Neuron (in vitro differentiated cells): ENCODE results near the gene RPA3.

Source experiments
- H2AFZ ChIP-seq: one replicate; pipeline ENCODE4 v1.6.1; 2013; ENCODE audit warnings: low read depth, mild to moderate bottlenecking, inconsistent platforms, low read length, moderate library complexity
- H3K27me3 ChIP-seq: one replicate; pipeline ENCODE4 v1.6.1; 2013; ENCODE audit warnings: low read length; ENCODE audit not compliant: insufficient read depth
- H3K36me3 ChIP-seq: one replicate; pipeline ENCODE4 v1.6.1; 2013; ENCODE audit warnings: low read length; ENCODE audit not compliant: insufficient read depth
- H3K4me1 ChIP-seq: one replicate; pipeline ENCODE4 v1.6.1; 2013; ENCODE audit warnings: low read length; ENCODE audit not compliant: insufficient read depth
- H3K4me3 ChIP-seq: 2 replicates; pipeline ENCODE4 v1.5.1; 2013; ENCODE audit warnings: mild to moderate bottlenecking, low read length, moderate library complexity
- H3K9me3 ChIP-seq: one replicate; pipeline ENCODE4 v1.6.1; 2013; ENCODE audit warnings: low read length

Gene RPA3

DNA sequence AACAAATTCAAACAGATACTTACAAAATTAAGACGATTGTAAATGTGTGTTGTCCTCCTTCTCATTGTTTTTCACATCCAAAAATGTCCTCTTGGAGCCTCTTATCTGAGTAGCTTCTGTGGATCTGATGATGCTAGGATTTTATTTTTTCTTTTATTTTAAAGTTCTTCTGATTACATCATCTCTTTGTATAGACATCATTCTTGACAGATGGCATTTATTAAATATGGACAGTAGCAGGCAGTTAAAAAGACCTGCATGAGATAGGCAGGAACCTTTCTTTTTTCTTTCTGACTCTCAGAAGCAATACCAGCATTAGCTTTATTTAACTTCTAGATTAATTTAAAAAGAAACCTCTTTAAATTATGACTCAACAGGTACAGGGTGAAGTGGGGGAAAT lies at the start of gene RPA3:
Gene RPA3 (minus strand): TSS at position 116 of the 400 bp plus-strand sequence. CDS start 78,189 bp downstream, outside the sequence.
- Histone ChIP-seq H2AFZ (no peak within 1 kb of the TSS), H3K36me3 (no peaks in the 10 kb centered on the region), H3K4me3 (no peak within 1 kb of the TSS), H3K27me3 (no peaks in the 10 kb centered on the region), H3K9me3 (no peaks in the 10 kb centered on the region), H3K4me1 (peaks cover 4% of the 10 kb centered on the region)

DNA sequence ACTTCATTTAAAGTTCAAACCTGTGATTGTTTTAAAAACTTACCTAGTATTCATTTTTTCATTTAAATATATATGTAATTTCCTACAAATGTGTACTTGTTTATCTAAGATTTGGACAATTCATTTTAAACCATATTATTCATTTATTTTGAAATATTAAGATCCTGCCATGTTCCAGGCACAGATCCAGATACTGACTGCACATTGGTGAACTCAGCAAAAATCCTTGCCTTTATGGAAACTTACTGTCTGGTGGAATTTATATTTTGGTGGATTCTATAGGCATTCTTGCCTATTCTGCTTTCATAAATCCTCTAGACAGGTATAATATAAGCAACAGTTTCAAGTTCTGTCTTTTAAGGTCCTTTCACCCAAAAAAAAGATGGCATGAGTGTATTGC lies 48.3 kb upstream of the RPA3 start:
- H3K36me3 ChIP-seq = no peaks in the 10 kb centered on the region
- H3K4me1 ChIP-seq = peaks cover 4% of the 10 kb centered on the region
- no peaks in the 10 kb centered on the region for H3K27me3 ChIP-seq
- H2AFZ ChIP-seq = no peak overlapping the region
- no peaks in the 10 kb centered on the region for H3K9me3 ChIP-seq
- no peak overlapping the region for H3K4me3 ChIP-seq

DNA sequence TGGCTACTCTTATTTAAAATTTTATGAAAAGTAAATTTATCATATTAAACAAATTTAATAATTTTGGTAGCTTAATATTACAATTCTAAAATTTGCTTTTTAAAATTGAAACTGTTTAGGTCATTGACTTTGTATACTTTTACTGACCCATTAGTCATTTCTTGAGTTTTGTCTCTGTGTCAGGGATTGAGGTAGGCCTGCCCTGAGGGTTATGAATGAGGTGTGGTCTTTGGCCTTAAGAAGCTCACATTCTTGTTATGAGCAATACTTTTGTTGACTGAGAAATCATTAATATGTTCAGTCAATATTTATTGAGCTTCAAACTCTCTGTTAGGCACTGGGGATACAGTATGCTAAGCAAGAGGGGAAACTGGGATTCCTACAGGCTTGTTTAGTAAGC lies 47.0 kb upstream of the RPA3 start:
- H3K36me3 ChIP-seq = no peaks in the 10 kb centered on the region
- no peak overlapping the region for H2AFZ ChIP-seq
- H3K9me3 ChIP-seq = no peaks in the 10 kb centered on the region
- no peak overlapping the region for H3K4me3 ChIP-seq
- H3K27me3 ChIP-seq = no peaks in the 10 kb centered on the region
- peaks cover 4% of the 10 kb centered on the region for H3K4me1 ChIP-seq

DNA sequence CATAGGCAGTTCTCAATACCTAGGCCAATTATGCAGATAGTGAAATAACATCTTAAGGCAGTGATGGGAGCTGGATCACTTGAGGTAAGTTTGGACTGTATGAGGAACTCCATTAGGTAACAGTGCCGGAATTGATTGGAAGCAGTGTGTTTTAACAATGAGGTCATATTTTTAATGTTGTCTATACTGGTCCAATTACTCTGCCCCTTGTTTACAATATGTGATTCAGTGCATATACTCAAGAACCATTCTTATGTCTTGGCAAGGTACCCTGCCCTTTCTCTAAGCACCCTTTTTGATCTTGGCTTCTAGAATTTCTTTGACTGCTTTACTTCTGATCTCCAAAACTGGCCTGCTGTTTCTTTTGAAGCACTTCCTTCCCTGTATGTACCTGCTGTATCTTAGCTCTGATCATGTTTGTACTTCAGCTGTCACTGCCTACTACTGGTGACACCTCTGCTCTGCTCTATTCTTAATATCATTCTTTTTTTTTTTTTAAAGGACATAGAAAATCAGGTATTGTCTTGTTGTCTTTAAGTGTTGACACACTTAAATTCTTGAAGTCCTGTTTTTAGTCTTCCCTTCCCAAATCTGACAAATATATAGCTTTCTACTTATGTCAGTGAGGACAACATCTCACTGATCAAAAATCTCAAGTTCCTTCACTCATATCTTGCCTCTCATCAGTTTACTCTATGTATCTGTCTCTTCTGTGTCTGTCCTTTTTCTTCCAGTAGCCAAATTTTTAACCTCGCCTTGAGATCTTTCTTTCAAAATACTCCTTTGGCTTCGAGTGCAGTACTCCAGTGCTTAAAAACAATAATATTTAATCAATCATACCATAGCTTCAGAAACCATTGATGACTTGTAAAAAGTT lies 46.4 kb upstream of the RPA3 start:
- no peaks in the 10 kb centered on the region for H3K9me3 ChIP-seq
- no peaks in the 10 kb centered on the region for H3K27me3 ChIP-seq
- H3K4me3 ChIP-seq = no peak overlapping the region
- H3K4me1 ChIP-seq = peaks cover 4% of the 10 kb centered on the region
- H2AFZ ChIP-seq = no peak overlapping the region
- H3K36me3 ChIP-seq = no peaks in the 10 kb centered on the region

DNA sequence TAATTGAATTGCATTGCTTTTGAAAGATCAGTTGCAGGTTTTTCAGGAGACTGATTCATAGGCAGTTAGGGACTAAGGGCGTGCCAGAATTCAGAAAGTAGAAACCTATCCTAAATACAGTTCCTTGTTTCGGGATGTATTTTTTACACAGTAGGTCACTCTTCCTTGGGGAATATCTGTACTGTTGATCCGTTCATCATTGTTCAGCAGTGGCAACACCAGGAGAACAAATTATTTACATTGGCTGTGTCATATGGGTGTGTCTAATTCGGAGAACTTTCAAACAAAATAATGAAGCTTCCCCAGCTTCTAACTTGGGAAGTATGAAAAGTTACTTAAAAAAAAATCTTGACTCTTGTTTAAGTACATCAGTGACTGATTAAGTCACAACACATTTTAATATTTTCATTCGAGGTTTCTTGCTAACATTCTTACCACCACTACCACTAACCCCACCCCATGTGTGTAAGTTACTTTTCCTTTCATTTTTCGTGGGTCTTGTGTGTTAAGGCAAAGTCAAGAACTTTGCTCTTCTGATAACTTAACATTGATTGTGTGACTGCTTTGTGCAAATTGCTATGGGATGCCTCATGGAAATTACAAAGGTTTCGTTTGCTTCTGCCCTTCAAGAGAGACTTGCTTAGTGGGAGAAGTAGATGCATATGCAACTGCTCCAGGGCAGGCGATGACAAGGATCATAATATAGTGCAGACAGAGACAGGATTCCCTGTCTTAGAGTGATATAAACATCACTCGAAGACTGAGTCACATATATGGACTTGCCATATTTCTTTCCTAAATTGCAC lies 43.8 kb upstream of the RPA3 start:
- H3K4me1 ChIP-seq = no peaks in the 10 kb centered on the region
- no peak overlapping the region for H3K4me3 ChIP-seq
- H2AFZ ChIP-seq = no peak overlapping the region
- H3K9me3 ChIP-seq = no peaks in the 10 kb centered on the region
- no peaks in the 10 kb centered on the region for H3K27me3 ChIP-seq
- no peaks in the 10 kb centered on the region for H3K36me3 ChIP-seq

DNA sequence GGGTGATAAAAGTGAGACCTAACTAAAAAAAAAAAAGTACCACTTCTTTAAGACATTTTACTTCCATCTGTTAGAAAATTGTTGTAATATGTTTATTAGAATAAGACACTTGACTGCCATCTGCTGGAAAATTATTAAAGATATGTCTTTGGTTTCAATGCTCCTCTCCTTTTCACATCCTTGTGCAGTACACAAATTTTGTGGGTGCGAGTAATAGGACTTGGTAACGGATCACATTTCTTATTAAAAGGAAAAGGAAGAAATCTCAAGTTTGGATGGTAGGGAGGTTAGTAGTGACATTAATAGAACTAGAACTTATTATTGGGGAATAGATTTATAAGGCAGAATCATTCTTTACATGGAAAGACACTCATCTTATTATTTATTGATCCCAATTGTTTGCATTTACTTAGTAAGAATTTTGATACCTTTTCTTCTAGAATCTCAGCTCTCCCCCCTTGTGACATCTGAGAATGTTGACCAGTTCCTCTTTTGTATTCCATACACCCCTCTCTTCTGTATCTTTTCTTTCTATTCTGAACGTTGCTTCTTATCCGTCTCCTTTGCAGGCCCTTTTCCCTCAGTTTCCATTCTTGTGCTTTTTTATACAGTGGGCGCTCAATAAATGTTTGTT lies 43.0 kb upstream of the RPA3 start:
- no peaks in the 10 kb centered on the region for H3K9me3 ChIP-seq
- no peak overlapping the region for H2AFZ ChIP-seq
- no peaks in the 10 kb centered on the region for H3K4me1 ChIP-seq
- H3K36me3 ChIP-seq = no peaks in the 10 kb centered on the region
- H3K27me3 ChIP-seq = no peaks in the 10 kb centered on the region
- H3K4me3 ChIP-seq = no peak overlapping the region

DNA sequence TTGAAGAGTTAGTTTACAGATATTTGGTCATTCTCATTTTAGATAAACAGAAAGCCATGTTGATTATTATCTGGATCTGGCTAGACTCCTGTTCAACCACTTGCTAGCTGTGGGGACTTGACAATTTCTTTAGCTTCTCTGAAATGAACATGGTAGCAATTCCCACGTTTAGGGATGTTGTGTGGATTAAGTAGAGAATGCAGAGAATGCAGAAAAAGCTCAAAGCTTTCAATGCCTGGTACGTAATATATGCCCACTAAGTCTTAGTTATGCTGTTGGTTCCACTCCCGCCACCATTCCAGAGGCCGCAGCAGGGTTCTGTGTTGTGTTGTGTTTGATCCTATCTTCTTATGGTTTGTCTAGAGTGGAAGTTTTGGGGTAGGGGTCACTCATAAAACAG lies 39.2 kb upstream of the RPA3 start:
- Histone ChIP-seq H3K4me3 (no peak overlapping the region), H3K4me1 (no peaks in the 10 kb centered on the region), H2AFZ (no peak overlapping the region), H3K27me3 (no peaks in the 10 kb centered on the region), H3K9me3 (no peaks in the 10 kb centered on the region), H3K36me3 (no peaks in the 10 kb centered on the region)

DNA sequence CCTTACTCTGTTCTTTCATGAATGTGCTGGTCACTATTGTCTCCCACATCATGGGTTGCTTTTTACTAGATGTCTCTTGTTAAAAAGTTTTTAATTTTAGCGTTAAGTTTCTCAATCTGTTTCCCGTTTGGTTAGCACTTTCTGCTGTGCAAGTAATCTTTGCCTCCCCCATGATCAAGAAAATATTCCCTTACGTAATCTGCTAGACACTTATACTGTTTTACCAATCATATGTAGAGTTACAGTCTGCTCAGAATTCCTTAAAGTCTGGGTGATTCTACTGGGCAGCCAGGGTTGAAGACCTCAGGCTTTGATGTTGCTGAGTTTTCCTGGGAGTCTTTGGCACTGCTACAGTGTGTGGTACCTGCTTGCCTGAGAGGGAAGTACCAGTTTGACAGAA lies 38.2 kb upstream of the RPA3 start:
- Histone ChIP-seq H3K36me3 (no peaks in the 10 kb centered on the region), H3K4me1 (no peaks in the 10 kb centered on the region), H3K9me3 (no peaks in the 10 kb centered on the region), H2AFZ (no peak overlapping the region), H3K4me3 (no peak overlapping the region), H3K27me3 (no peaks in the 10 kb centered on the region)

DNA sequence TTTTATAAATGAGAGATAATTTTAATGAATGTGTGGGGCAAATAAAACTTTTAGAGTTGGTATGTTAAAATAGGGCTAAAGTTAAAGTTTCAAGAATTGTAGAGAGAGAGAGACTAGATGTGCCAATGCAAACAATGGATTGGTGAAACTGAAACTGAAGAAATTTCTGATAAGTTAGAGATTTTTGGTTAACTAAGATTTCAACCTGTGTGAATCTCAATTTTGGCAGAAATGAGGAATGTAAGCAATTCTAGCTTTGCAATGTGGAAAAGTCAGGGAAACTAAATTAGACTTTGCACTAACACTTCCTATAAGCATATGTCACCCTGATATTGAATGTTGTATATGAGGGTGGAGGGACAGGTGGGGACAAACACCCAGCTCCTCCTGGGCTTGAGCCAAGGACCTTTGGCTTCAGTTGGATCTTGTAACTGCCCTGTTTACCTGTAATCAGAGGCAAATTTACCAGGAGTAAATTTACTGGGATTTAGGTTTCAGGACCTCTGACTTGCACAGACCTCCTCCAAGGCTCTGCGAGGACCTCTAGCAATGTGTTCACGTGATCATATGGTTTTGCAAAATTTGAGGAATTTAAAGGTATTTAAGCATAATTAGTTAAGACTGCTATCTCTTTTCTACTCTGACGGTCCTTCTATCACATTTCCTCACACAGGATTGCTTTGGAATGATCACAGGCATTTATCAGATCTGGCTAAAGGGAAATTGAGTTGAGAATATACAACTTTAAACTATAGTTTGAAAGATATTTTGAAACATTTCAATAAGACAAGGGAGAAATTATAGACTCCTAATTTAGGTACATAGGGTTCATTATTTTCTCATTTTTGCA lies 33.1 kb upstream of the RPA3 start:
- no peak overlapping the region for H3K4me3 ChIP-seq
- no peaks in the 10 kb centered on the region for H3K27me3 ChIP-seq
- no peaks in the 10 kb centered on the region for H3K36me3 ChIP-seq
- peaks cover 6% of the 10 kb centered on the region for H3K4me1 ChIP-seq
- H3K9me3 ChIP-seq = no peaks in the 10 kb centered on the region
- no peak overlapping the region for H2AFZ ChIP-seq

DNA sequence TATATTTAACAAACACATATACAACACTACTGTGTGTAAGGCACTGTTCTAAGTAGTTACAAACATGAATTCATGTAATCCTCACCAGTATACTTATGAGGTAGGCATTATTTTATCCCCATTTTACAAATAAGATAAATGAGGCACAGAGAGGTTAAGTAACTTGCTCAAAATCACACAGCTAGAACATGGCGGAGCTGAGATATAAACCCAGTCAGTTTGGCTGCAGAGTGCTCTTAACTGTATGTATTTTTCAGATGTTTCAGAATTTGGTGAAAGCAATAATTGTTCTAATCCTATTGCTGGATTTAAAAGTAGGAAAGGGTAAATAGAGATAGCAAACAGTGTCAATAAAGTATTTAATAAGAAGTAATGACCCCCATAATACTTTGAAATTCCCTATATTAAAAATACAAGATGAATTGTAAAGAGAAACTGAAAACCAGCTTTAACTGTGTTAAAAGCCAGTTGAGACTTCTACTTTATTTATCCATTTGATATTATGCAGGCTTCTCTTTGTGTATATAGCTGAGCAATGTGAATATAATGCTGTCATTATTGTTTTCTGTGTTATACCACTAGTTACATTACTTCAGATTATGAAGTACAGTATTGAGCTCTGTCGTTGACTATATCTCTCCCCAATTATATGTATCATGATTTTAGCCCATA lies 32.3 kb upstream of the RPA3 start:
- Histone ChIP-seq H3K27me3 (no peaks in the 10 kb centered on the region), H2AFZ (no peak overlapping the region)

DNA sequence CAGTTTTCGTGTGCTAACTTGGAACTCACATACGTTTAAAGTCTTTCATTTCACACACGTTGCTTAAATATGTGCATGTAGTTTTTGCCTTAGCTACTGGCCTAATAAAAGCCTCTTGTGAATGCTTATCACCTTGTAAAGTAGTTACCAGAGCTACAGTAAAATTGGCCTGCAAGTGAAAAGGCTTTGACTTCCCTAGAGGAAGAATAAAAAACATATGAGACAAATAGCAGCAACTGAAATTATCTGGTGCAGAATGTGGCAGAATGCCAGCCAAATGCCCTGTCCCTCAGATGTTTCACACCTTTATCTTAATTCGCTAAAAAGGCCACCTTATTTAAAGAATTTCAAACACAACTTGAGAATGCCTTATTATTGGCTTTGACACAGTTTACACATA lies 28.1 kb upstream of the RPA3 start:
- no peaks in the 10 kb centered on the region for H3K36me3 ChIP-seq
- no peaks in the 10 kb centered on the region for H3K27me3 ChIP-seq
- no peaks in the 10 kb centered on the region for H3K9me3 ChIP-seq
- no peak overlapping the region for H2AFZ ChIP-seq
- H3K4me1 ChIP-seq = peaks cover 6% of the 10 kb centered on the region
- H3K4me3 ChIP-seq = no peak overlapping the region

More for the DNA sequence above, 32.3 kb upstream of the RPA3 start:
- Histone ChIP-seq H3K4me1 (peaks cover 6% of the 10 kb centered on the region), H3K9me3 (no peaks in the 10 kb centered on the region), H3K4me3 (no peak overlapping the region), H3K36me3 (no peaks in the 10 kb centered on the region)

DNA sequence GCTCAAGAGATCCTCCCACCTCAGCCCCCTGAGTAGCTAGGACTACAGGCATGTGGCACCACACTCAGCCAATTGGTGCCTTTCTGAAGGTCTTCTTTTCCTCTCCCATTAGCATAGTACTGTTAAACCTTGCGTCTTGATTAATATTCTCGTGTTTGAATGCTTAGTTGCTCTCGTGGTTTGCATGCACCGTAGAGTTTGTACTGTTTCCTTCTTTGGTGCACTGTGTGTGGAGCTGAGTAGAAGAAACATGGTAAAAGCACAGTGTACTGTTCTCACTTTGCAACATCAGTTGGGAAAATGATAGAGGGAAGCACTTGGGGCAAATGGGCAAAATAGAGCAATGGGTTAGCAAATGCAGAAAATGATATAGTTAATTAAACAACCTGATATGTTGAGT lies 27.6 kb upstream of the RPA3 start:
- Histone ChIP-seq H3K36me3 (no peaks in the 10 kb centered on the region), H3K27me3 (no peaks in the 10 kb centered on the region), H3K4me1 (peaks cover 6% of the 10 kb centered on the region), H2AFZ (no peak overlapping the region), H3K4me3 (no peak overlapping the region), H3K9me3 (no peaks in the 10 kb centered on the region)
